ENCODE measurements around the gene KIAA1958. TPM values are rescaled to one million over a fixed set of nuclear protein-coding genes. Genes with fewer than 3 reads are reported as not detected.

Gene KIAA1958
- total and polyA plus RNA-seq, 10 of the 15 experiments (the other 5 are each of a cell fraction or from before 2014, with no cell fraction given), result 0.53 to 8.7 (median 4.0) TPM

- Histone ChIP-seq H3K79me2 (ENCODE audit: control insufficient read depth, insufficient read depth, low read length) (peaks cover 26% of the 10 kb centered on the region), H3K4me2 (ENCODE audit: control insufficient read depth, insufficient read depth) (peak overlapping the region; percentile 85), H3K9ac (ENCODE audit: control insufficient read depth, insufficient read depth, low read length) (peak overlapping the region; percentile 66), H3K4me3 (peak overlapping the region; percentile 70), H3K27ac (ENCODE audit: control insufficient read depth, insufficient read depth) (peak overlapping the region; percentile 54), H3K4me1 (ENCODE audit: control insufficient read depth, insufficient read depth, low read length) (no peaks in the 10 kb centered on the region), H3K36me3 (ENCODE audit: control insufficient read depth in 2 of 2, insufficient read depth in 2 of 2, low read length in 1 of 2) (no peaks in the 10 kb centered on the region), H3K27me3 (replicated peaks in 1 of 2; ENCODE audit: control insufficient read depth in 2 of 2, insufficient read depth in 2 of 2, low read length in 1 of 2) (no peaks in the 10 kb centered on the region), H3K9me3 (replicated peaks; ENCODE audit: control insufficient read depth, insufficient read depth, low read length) (no peaks in the 10 kb centered on the region), H2AFZ (ENCODE audit: control insufficient read depth, low read depth, low read length) (peak overlapping the region; percentile 85), H4K20me1 (ENCODE audit: control insufficient read depth, insufficient read depth) (no peaks in the 10 kb centered on the region)
- in situ Hi-C loops (cut with MboI), result no loop called here
- FAIRE-seq (no peak), ATAC-seq (peak; percentile 52), DNase-seq (ENCODE audit: low read depth, low spot score) (no peak)
- SMC1A ChIA-PET (ENCODE audit: uncharacterized antibody, unreplicated experiment), result no interaction called here
- RAD21 ChIA-PET (ENCODE audit: unreplicated experiment), result interaction anchor here (0.9 to 2.0 kb wide), 3 partner anchors 42 to 167 kb away, joined by 3 to 8 read pairs (median 3); partner anchors contain the start of gene HSDL2
- no TSS peak for BruUV-seq (replicated peaks)
- POLR2A ChIA-PET, result interaction anchor here (1.1 to 1.6 kb wide), 2 partner anchors 231 to 733 kb away, joined by 3 to 5 read pairs; partner anchors contain the start of gene INIP
- intact Hi-C loops (cut with micrococcal nuclease; ENCODE audit: unreplicated experiment), result loop anchor here (5.0 kb wide), 1 partner anchor 60 kb away; no protein-coding TSS in a partner anchor
- CTCF ChIA-PET, result interaction anchor here (0.9 to 1.2 kb wide), 2 partner anchors 11 to 43 kb away, joined by 4 read pairs; no protein-coding TSS in a partner anchor
- WGBS (ENCODE audit: insufficient coverage, insufficient replicate concordance, low lambda C conversion rate, missing lambda C conversion rate), result under 1% methylated on average over 65 of the region's 80 CpGs
- no peak for TF ChIP-seq USF1 (IDR thresholded peaks at IDR 0.05; ENCODE audit: borderline replicate concordance, extremely low read length, insufficient read depth, low read depth, low read length)
- TF ChIP-seq MTA3 (IDR thresholded peaks at IDR 0.05; ENCODE audit: borderline replicate concordance, low read length), result no peak
- TF ChIP-seq KLF5 (IDR thresholded peaks at IDR 0.05; ENCODE audit: partially characterized antibody), result peak; percentile 50
- peak; percentile 86 for TF ChIP-seq NR2F1 (conservative IDR thresholded peaks at IDR 0.05)
- TF ChIP-seq STAT1 (conservative IDR thresholded peaks at IDR 0.05), result 0 out of 2 replicates have a peak, but pooled peaks have one; percentile 54
- TF ChIP-seq RELA (IDR thresholded peaks at IDR 0.05; ENCODE audit: borderline replicate concordance, partially characterized antibody), result peak; percentile 16
- peak; percentile 58 for TF ChIP-seq DPF2 (IDR thresholded peaks at IDR 0.05)
- peak; percentile 34; the same call in 1 of the 2 replicates for TF ChIP-seq MXI1 (IDR thresholded peaks at IDR 0.05; ENCODE audit: low read depth, low read length)
- peak; percentile 36 for TF ChIP-seq HDAC6 (IDR thresholded peaks at IDR 0.05; ENCODE audit: unreplicated experiment)
- TF ChIP-seq, protein P1, sequence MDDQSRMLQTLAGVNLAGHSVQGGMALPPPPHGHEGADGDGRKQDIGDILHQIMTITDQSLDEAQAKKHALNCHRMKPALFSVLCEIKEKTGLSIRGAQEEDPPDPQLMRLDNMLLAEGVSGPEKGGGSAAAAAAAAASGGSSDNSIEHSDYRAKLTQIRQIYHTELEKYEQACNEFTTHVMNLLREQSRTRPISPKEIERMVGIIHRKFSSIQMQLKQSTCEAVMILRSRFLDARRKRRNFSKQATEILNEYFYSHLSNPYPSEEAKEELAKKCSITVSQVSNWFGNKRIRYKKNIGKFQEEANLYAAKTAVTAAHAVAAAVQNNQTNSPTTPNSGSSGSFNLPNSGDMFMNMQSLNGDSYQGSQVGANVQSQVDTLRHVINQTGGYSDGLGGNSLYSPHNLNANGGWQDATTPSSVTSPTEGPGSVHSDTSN (IDR thresholded peaks at IDR 0.05; ENCODE audit: insufficient replicate concordance, low read depth, low read length), result no peak
- peak in 1 of 2 experiments; percentile 55; a peak in 1 of 4 replicates for TF ChIP-seq SRF (IDR thresholded peaks at IDR 0.05; ENCODE audit: low read depth in 2 of 2, low read length in 2 of 2)
- peak; percentile 19 for TF ChIP-seq MEF2B (IDR thresholded peaks at IDR 0.05; ENCODE audit: partially characterized antibody, poor library complexity, severe bottlenecking)
- TF ChIP-seq FOS (IDR thresholded peaks at IDR 0.05; ENCODE audit: borderline replicate concordance, extremely low read depth, insufficient read length), result no peak
- TF ChIP-seq NR2C1 (IDR thresholded peaks at IDR 0.05), result 0 out of 2 replicates have a peak, but pooled peaks have one; percentile 21
- no peak for TF ChIP-seq BMI1 (IDR thresholded peaks at IDR 0.05; ENCODE audit: borderline replicate concordance)
- TF ChIP-seq, protein P2, sequence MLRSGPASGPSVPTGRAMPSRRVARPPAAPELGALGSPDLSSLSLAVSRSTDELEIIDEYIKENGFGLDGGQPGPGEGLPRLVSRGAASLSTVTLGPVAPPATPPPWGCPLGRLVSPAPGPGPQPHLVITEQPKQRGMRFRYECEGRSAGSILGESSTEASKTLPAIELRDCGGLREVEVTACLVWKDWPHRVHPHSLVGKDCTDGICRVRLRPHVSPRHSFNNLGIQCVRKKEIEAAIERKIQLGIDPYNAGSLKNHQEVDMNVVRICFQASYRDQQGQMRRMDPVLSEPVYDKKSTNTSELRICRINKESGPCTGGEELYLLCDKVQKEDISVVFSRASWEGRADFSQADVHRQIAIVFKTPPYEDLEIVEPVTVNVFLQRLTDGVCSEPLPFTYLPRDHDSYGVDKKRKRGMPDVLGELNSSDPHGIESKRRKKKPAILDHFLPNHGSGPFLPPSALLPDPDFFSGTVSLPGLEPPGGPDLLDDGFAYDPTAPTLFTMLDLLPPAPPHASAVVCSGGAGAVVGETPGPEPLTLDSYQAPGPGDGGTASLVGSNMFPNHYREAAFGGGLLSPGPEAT (IDR thresholded peaks at IDR 0.05; ENCODE audit: low read depth), result no peak
- TF ChIP-seq MLLT1 (IDR thresholded peaks at IDR 0.05), result no peak
Measured at GRCh38 chr9:112487008-112487798, 576 bp downstream of the KIAA1958 start.

Measured in GM12878 (cell line).